OCI-LY3 (cell line): ENCODE measurements around the gene LRRC23.

Experiments used
- CTCF ChIP-seq: fragments of 200-600, 300-600 bp; sonication (generic); IDR thresholded peaks from 2 replicates; pipeline ENCODE4 v1.5.1; 2014; ENCODE audit warnings: antibody characterized with exemption, low read length, low read depth
- EZH2phosphoT487 ChIP-seq: fragments of 200-600 bp; shearing (Covaris generic); IDR thresholded peaks from 2 replicates; pipeline ENCODE4 v1.6.1; 2018; ENCODE audit warnings: antibody characterized with exemption, mixed run types, low read depth

GRCh38 chr12:6863586-6864321, 40.9 kb upstream of the LRRC23 start:
- TF ChIP-seq CTCF, result no peak
- TF ChIP-seq EZH2phosphoT487, result no peak
